ENCODE results near the gene TBC1D8.

Gene TBC1D8

GRCh38 chr2:100993294-100993693 is 157.9 kb downstream of the TBC1D8 start:
- no peak for DNase-seq

DNA sequence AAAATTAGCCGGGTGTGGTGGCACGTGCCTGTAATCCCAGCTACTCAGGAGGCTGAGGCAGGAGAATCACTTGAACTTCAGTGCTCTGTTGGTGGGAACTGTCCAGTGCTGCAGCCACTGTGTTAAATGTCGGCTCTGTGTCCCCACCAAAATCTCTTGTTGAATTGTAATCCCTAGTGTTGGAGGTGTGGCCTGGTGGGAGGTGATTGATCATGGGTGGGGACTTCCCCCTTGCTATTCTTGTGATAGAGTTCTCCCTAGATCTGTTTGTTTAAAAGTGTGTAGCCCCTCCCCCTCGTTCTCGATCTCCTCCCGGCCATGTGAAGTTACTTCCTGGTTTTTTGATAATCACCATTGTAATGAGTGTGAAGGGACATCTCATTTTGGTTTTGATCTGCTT is 158.9 kb downstream of the TBC1D8 start:
- no peak for DNase-seq

GRCh38 chr2:100991404-100991773 is 159.8 kb downstream of the TBC1D8 start:
- no peak for DNase-seq

DNA sequence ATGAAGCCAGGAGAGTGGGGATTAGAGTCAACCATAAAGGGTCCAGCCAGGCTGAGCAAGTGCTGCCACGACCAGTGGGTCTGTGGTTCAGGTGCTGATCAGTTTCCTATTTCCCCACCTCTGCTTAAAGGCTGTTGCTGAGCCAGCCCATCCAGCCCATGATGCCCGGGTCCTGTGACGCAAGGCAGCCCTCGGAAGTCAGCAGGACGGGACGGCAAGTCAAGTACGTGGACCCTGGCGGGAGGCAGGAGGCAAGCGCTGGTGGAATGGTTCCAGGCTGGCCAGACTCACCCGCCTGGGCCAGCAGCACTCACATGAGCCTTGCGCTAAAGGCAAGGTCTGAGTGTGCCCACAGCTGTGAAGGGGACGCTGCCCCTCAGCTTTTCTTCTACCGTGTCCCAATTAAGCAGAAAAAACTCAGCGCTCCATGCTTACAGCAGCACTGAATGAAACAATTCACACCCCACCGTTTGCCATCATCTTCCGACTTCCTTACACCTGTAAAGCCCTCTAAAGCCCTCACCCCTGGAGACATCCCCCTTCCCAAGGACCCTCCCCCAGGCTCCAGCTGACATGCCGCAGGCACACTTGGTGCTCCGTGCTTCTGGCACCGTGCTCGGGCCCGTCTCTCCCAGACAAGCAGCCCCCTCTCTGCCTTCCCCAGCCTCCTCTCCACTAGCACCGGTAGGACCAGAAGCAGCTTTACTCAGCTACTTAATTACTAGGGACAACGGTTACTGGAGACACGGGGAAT is 160.4 kb downstream of the TBC1D8 start:
- DNase-seq = no peak

DNA sequence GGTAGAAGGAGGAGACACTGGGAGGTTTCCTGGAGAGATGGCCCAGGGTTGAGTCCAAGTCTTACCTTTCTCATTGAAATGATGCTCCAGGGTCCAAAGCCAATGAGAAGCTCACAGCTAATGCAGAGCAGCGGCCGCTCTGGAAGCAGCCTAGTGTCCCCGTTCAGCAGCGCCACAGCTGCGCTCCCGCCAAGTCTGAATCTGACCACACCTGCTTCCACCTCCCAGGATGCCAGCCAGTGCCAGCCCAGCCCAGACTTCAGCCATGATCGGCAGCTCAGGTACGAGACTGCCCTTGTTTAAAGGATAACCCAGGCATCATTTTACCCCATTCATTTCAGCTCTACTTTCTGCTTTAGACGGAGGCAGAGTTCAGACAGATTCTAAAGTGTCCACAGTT is 161.0 kb downstream of the TBC1D8 start:
- DNase-seq = no peak

- DNase-seq = no peak
Measured at GRCh38 chr2:100989666-100990065, 161.5 kb downstream of the TBC1D8 start.

DNA sequence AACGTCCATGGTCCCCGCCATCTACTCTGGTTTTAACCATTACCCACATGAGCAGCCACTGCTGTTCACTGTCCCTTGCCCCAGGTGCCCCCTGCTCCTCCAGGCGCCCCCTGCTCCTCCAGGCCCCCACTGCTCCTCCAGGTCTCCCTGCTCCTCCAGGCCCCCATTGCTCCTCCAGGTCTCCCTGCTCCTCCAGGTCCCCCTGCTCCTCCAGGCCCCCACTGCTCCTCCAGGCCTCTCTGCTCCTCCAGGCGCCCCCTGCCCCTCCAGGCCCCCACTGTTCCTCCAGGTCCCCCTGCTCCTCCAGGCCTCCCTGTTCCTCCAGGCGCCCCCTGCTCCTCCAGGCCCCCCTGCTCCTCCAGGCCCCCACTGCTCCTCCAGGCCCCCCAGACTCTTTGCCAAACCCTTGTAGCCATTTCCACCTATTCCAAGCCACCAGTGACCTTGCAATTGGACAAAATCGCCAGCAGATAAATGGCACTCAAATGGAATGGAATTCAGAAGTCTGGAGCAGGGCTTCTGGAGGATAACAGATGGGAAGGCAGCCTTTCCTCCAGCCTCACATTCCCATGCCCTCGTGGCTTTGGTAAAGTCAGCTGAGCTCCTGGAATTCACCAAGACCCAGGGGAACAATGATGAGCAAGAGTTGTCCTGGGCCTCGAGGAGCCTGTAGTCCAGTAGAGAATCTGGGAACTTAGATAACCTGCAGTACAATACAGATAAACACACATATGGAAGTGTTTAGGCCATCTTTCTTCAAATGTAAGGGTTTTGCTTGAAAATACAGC is 162.4 kb downstream of the TBC1D8 start:
- no peak for DNase-seq

- no peak for DNase-seq
Measured at GRCh38 chr2:100987974-100988373, 163.2 kb downstream of the TBC1D8 start.

DNA sequence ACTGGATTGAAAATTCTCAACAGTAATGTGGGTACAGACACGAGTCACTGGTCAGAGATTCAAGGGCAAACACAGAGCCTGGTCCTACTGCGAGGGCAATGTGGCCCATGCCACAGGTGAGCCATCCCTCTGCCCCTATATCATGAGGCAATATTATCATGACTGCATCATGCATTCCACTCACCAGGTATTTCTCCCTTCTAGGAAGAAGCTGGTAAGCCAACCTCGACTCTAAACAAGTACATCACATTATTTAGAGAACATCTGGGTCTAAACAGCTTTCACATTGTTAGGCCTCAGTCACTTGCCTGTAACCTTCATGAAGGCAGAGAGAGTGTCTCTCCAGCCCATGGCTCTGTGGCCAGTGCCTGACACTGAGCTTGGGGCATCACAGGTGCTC is 163.6 kb downstream of the TBC1D8 start:
- DNase-seq = no peak

DNA sequence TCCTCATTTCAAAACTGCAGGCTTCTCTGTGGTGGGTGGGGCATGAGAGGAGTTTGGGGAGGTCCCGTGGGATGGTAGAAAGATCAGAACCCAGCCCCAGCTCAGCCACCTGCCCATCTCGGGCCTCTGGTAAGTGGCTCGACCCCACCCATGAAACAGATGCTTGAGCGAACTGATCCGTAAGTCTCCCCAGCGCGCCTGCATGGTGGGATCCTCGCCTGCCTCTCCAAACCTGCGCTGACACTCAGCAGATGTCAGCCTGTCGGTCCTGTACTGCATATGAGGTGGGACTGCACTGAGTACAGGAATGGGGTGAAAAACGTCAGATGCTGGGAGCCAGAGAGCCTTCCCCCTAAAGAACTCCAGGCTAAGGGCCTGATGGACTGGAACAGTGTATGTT is 165.0 kb downstream of the TBC1D8 start:
- no peak for DNase-seq

GRCh38 chr2:100984892-100985307 is 166.3 kb downstream of the TBC1D8 start:
- peak in 1 of 2 experiments; percentile 60 for DNase-seq

DNA sequence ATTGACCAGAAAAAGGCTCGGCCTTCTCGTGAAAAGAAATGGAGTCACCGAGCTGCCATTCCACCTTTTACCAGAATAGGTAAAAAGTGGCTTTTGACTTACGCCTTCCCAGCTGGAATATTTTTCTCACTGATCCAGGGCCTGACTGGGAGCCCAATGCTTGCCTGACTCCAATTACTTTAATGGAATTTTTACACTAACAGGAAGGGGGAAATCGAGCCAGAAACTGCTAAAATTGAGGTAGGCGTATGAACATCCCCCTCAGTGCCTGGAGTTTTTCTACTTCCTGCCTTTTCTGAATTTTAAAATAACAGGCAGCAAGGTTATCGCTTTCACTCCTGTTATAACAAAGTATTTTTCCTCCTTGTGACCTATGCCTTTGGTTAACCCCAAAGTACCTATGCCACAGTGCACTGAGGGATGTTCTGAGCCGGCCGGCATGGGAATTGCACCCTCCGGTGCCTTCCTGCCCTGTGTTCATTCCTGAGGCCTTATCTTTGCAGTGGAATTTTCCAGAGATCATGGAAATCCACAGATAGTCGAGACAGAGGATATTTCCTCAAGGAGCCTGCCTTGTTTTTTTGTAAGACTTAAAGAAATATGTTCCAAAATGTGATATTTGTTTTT is 167.4 kb downstream of the TBC1D8 start:
- no peak for DNase-seq

DNA sequence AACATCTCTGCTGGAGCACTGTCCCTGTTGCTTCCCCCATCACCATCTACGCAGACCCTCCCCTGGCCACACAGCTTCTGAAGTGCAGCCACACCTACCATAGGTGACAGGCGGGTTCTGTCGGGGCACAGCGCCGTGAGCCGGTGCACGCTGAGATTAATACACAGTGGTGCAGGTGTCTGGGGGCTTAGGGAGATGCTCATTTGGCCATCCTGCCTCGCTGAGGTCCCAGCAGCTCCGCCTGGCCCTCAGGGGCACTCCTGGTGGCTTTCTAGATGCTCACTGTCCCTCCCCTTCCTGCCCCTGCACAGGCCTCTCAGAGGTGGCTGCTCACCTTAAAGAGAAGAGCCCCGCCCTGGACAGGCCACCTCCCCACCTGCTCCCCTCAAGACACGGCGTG is 168.0 kb downstream of the TBC1D8 start:
- DNase-seq = no peak

GRCh38 chr2:100982431-100982861 is 168.7 kb downstream of the TBC1D8 start:
- no peak for DNase-seq

GRCh38 chr2:100981011-100981410 is 170.2 kb downstream of the TBC1D8 start:
- no peak for DNase-seq

- DNase-seq = no peak
Measured at GRCh38 chr2:100980046-100980445, 171.1 kb downstream of the TBC1D8 start.

DNA sequence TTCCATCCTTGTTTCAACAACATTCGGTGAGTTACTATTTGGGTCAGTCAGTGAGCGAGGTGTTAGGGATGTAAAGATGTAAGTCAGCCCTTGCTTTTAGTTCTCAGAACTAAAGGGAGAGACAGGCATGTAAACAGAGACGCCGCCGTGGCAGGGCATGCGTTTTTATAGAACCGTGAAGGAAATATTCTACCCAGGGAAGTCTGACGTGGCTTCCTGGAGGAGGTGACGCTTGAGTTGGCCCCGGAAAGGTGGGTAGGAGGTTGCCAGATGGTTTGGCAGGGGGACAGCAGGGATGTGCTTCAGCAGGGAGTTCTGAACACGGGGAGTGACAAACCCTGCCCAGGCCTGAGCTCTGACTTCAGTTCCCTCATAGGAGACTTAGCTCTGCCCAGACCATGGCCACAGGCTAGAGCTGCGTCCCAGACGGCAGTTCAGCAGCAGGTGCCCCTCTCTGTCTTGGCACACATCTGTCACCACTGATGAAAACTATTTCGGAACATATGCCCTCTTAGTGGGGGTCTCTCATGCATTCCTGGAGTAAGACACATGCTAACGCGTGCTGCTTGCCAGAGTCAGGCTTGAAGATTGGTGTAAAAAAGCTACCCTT is 172.5 kb downstream of the TBC1D8 start:
- no peak for DNase-seq

DNA sequence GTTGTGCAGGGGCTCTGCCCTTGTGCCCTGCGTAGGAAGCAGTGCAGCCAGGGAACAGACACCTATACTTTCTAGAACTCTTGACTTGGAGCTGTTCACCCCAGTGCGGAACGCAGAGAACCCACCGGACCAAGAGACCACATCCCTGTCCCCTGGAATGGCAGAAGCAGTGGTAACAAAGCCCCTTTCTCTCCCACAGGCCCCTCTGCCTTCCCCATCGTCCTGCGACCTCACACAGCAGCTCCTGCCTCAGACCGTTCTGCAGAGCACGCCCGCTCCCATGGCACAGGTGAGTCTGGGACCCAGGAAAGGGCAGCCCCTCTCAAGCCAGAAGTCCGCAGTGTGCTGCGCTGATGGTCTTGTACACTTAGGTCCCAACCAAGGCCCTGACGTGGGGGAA is 173.7 kb downstream of the TBC1D8 start:
- no peak for DNase-seq

- DNase-seq = peak in 1 of 2 experiments; percentile 46
Measured at GRCh38 chr2:100976645-100977391, 174.4 kb downstream of the TBC1D8 start.

DNA sequence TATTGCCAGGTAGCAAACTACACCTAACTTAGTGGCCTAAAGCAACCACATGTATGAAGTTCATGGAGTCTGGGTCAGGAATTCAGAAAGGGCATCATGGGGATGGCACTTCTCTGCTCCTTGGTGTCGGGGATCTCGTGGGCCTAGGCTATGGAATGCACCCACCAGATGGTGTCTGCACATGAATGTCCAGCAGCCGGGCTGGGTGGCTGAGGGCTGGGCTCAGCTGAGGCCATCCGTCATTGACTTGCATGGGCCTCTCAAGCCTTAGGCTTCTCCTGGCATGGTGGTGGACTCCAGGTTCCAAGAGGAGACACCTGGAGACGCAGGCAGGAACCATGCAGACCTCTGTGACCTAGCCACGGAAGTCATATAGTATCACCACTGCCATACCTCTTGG is 175.1 kb downstream of the TBC1D8 start:
- DNase-seq = no peak

- DNase-seq = no peak
Measured at GRCh38 chr2:100975521-100975785, 175.7 kb downstream of the TBC1D8 start.

- no peak for DNase-seq
Measured at GRCh38 chr2:100974712-100975520, 176.3 kb downstream of the TBC1D8 start.

All from NCI-H187 (cell line).